Heart left ventricle (tissue), 16 donors: ENCODE measurements around the gene ITFG2. TPM values are rescaled to one million over a fixed set of nuclear protein-coding genes. Genes with fewer than 3 reads are reported as not detected.
A peak's percentile ranks its signal among the peaks of the same experiment; 100 is the strongest.
"Not testable (repeated sequence)": the region's sequence is repeated elsewhere in the genome, so short reads cannot be mapped to it uniquely, and the experiment has no call there.

Source experiments
- ATAC-seq, 4 donors: fragments of 200-7000 bp; cut with Tn5 transposase; one replicate each; pipeline ENCODE4 v1.9.1; 2020 to 2022; ENCODE audit warnings: moderate library complexity in 4 of 4, mild to moderate bottlenecking in 3 of 4, moderate number of reproducible peaks in 1 of 4
- DNase-seq, 5 donors: peaks; one replicate each; pipeline ENCODE4 v3.0.0-alpha.2; 2020
- H3K27ac ChIP-seq, 12 donors: fragments of 200-600 bp; sonication (generic) in 4 of 12; one replicate each; pipeline versions ENCODE4 v1.5.0 to v1.8.0; 2016 to 2022; ENCODE audit warnings: mild to moderate bottlenecking in 2 of 12
- H3K27me3 ChIP-seq, 9 donors: fragments of 200-600 bp; sonication (generic) in 2 of 9; one replicate each; pipeline versions ENCODE4 v1.5.1 to v1.8.0; 2016 to 2022; ENCODE audit warnings: mild to moderate bottlenecking in 3 of 9
- H3K36me3 ChIP-seq, 9 donors: fragments of 200-600 bp; sonication (generic) in 2 of 9; one replicate each; pipeline versions ENCODE4 v1.5.0 to v1.8.0; 2018 to 2022; ENCODE audit warnings: mild to moderate bottlenecking in 2 of 9
- H3K4me1 ChIP-seq, 12 donors: fragments of 200-600 bp; sonication (generic) in 4 of 12; one replicate each; pipeline versions ENCODE4 v1.5.0 to v1.8.0; 2016 to 2022; ENCODE audit warnings: mild to moderate bottlenecking in 3 of 12
- H3K4me3 ChIP-seq, 12 donors: fragments of 200-600 bp; sonication (generic) in 4 of 12; one replicate each; pipeline versions ENCODE4 v1.5.0 to v1.8.0; 2017 to 2022; ENCODE audit warnings: mild to moderate bottlenecking in 9 of 12, moderate library complexity in 4 of 12
- H3K9me3 ChIP-seq, 12 donors: fragments of 200-600 bp; sonication (generic) in 4 of 12; one replicate each; pipeline versions ENCODE4 v1.5.0 to v1.8.0; 2016 to 2022; ENCODE audit warnings: mild to moderate bottlenecking in 1 of 12
- CTCF ChIP-seq, 12 donors: fragments of 200-600 bp; sonication (generic) in 4 of 12; IDR thresholded peaks; one replicate each; pipeline versions ENCODE4 v1.5.0 to v1.8.0; 2018 to 2022; ENCODE audit warnings: antibody characterized with exemption in 12 of 12, mild to moderate bottlenecking in 5 of 12
- POLR2A ChIP-seq, 2 donors: fragments of 450-650 bp; IDR thresholded peaks; one replicate each; pipeline ENCODE4 v1.6.1; 2017; ENCODE audit warnings: antibody characterized with exemption in 2 of 2, mild to moderate bottlenecking in 2 of 2, moderate library complexity in 2 of 2
- WGBS, 4 donors: extraction: QIAGEN DNeasy Blood & Tissue Kit in 2 of 4; methylation state at CpG; one replicate each; pipeline versions ENCODE4 v1.1.5 to v1.1.7; 2013 to 2018; 5-methylcytosine and 5-hydroxymethylcytosine counted together
- intact Hi-C, 10 donors: fragments of 100-400 bp; cut with DNase I; formaldehyde crosslinking; loops; one replicate each; pipeline versions ENCODE4 v1.11.1 to v1.14.2; 2022
- polyA plus RNA-seq, 2 donors: library from polyadenylated mRNA; stranded (reverse); fragments of 200-250 nt; gene quantifications; one replicate each; pipeline ENCODE4 v1.2.3, GENCODE V29; 2013
- total RNA-seq, 9 donors: library from RNA; depleted of rRNA in 2 of 9; stranded (reverse); fragments of >200 nt in 2 of 9; fragmentation: NEBNext Ultra II Directional in 3 of 9; extraction: Animal tissue kit (Norgen Biotek cat#: 25700) in 3 of 9; gene quantifications; one replicate each; pipeline versions ENCODE4 v1.1.0 to v1.2.4, GENCODE V29; 2016 to 2023
- donor health status: ischemic (EF 13 %, LVEDD 7.1; RV severe dilation, severe dysfunction).
- donor health status: healthy with polysubstance abuse.
- donor health status: DM: no; HTN: yes; CAD: no.
- donor health status: DM: no; HTN: no; CAD: no.
- donor health status: ischemic (EF 25% LVEDD 6.9; RV normal size, moderate dysfunction).
- donor health status: ischemic (EF 25% LVEDD 5.7; RV mildly dilated, moderate dysfunction).
- donor health status: healthy.
- donor health status: DM: yes; HTN: yes; CAD: no.
- donor health status: ischemic (EF 35%, LVEDD 5.7; RV mildly dilated, moderate dysfunction).
- donor health status: nonischemic (EF 11% LVEDD 7.7; RV severe dilation, severe dysfunction).
- donor health status: DM: yes; HTN: yes; CAD: no.
- donor health status: PGD.
- donor health status: ischemic (EF 29% LVEDD 5.4; RV normal size, mild dysfunction).
- donor health status: nonischemic (EF 23%, LVEDD 6.1; RV moderate dilation, normal function).

ITFG2 gene
- total and polyA plus RNA-seq, 11 donors: 7.6 to 21.7 (median 12.1) TPM

DNA sequence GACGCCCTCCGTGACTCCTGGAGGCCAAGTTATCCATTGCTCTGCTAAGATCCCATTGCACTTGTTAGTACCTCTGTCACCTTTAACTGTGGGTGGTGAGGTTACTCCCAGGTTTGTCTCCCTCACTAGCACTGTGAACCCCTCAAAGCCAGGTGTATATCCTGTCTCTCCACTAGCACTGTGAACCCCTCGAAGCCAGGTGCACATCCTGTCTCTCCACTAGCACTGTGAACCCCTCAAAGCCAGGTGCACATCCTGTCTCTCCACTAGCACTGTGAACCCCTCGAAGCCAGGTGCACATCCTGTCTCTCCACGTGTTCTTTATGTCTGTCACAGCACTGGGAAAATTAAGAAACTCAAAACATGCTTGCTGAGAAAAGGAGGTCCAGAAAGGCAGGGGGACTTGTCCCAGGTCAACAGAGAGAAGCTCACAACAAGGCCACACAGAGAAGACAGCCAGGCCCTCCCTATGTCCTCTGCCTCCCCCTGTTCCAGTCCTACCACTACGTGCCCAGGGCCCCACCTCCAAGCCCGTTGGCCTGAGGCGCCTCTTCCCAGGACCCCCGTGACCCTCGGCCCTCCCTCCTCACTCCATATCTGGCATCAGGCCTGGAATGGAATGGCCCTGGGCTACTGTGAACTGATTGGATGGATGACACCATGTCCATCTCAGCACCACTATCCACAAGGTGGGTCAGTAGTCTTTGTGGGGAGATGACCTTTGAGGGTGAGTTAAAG is 44.1 kb upstream of the ITFG2 start:
- Histone ChIP-seq H3K27me3 (no peaks in the 10 kb centered on the region), H3K27ac (no peak overlapping the region), H3K4me3 (no peak overlapping the region), H3K4me1 (no peaks in the 10 kb centered on the region), H3K36me3 (no peaks in the 10 kb centered on the region), H3K9me3 (no peaks in the 10 kb centered on the region)
- DNase-seq (no peak), ATAC-seq (peak in 1 of 4 donors; percentile 21)
- intact Hi-C loops: no loop called here
- 64 to 76% (median 66%) methylated on average over 10 of the region's 10 CpGs for WGBS, 4 donors
- no peak for TF ChIP-seq POLR2A (IDR thresholded peaks at IDR 0.05)
- no peak for TF ChIP-seq CTCF (IDR thresholded peaks at IDR 0.05)

DNA sequence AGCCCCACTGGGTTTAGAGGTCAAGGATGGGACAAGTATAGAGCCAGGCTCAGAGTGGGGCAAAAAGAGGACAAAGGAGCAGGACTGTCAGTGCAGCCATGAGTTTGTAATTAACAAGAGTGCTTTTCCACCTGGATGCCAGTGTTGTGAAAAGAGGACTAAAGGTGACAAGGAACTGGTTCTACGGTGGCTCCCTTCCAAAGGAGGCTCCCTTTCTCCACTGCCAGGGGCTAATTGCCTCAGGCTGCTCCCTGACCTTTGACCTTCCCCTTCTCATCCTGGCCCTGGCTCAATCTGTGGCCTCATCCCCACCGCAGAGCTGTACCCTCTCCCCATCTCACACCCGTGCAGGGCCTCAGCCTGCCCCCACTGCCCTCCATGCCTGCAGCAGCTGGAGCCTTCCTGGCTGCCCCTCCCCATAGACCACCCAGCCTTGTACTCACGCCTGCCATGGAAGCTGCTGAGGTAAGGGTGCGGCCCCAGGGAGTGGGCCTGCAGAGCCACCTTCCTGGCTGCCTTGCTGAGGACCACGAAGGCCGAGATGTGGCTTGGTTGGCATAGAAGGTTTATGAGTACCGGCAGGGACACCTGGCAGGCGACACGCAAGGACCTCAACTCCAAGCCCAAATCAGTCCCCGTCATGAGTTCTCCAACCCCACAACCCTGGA is 42.5 kb upstream of the ITFG2 start:
- Histone ChIP-seq H3K36me3 (no peaks in the 10 kb centered on the region), H3K4me3 (no peak overlapping the region), H3K4me1 (no peaks in the 10 kb centered on the region), H3K27ac (no peak overlapping the region), H3K27me3 (no peaks in the 10 kb centered on the region), H3K9me3 (no peaks in the 10 kb centered on the region)
- no peak for ATAC-seq
- intact Hi-C loops: no loop called here
- TF ChIP-seq POLR2A (IDR thresholded peaks at IDR 0.05): no peak
- no peak for TF ChIP-seq CTCF (IDR thresholded peaks at IDR 0.05)
- DNase-seq: no peak
- WGBS, 4 donors: 81 to 88% (median 84%) methylated on average over 10 to 11 of the region's 11 CpGs

- H3K4me1 ChIP-seq, ATAC-seq, intact Hi-C loops, H3K9me3 ChIP-seq, H3K4me3 ChIP-seq, H3K27me3 ChIP-seq, H3K36me3 ChIP-seq, H3K27ac ChIP-seq, DNase-seq: not testable (repeated sequence)
- 95 to 99% (median 96%) methylated on average over 3 of the region's 3 CpGs for WGBS, 4 donors
Measured at GRCh38 chr12:2770544-2770943, 41.9 kb upstream of the ITFG2 start.

DNA sequence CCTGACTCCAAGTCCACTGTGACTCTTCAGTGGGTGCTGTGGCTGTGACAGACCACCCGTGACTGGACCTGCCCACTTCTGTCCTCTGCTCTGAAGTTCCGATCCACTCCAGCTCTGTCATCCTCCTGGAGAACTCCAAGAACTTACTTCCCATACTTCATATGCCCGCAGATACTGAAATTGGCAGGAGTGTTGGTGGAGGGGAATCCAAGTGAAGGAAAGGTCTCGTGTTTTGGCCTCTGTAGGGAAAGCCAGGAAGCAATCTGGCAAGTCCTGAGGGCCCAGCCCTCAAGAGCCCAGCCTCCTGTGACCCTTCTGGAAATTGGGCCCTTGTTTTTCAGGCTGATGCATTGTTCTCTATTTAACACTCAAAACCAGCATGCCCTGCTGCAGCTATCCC is 40.1 kb upstream of the ITFG2 start:
- H3K27ac ChIP-seq: no peak overlapping the region
- 57 to 80% (median 70%) methylated on average over 3 to 4 of the region's 4 CpGs for WGBS, 4 donors
- H3K27me3 ChIP-seq: no peaks in the 10 kb centered on the region
- H3K4me3 ChIP-seq: no peak overlapping the region
- no peak for TF ChIP-seq CTCF (IDR thresholded peaks at IDR 0.05)
- TF ChIP-seq POLR2A (IDR thresholded peaks at IDR 0.05): no peak
- H3K4me1 ChIP-seq: no peaks in the 10 kb centered on the region
- no peak for DNase-seq
- intact Hi-C loops: no loop called here
- H3K9me3 ChIP-seq: no peaks in the 10 kb centered on the region
- H3K36me3 ChIP-seq: no peaks in the 10 kb centered on the region
- no peak for ATAC-seq
